GM19238 (cell line): ENCODE results near the gene SLX9.

Experiments
- DNase-seq: peaks from one replicate; pipeline ENCODE4 v3.0.0; 2011; ENCODE audit warnings: low spot score; ENCODE audit not compliant: insufficient read length

Gene SLX9

DNA sequence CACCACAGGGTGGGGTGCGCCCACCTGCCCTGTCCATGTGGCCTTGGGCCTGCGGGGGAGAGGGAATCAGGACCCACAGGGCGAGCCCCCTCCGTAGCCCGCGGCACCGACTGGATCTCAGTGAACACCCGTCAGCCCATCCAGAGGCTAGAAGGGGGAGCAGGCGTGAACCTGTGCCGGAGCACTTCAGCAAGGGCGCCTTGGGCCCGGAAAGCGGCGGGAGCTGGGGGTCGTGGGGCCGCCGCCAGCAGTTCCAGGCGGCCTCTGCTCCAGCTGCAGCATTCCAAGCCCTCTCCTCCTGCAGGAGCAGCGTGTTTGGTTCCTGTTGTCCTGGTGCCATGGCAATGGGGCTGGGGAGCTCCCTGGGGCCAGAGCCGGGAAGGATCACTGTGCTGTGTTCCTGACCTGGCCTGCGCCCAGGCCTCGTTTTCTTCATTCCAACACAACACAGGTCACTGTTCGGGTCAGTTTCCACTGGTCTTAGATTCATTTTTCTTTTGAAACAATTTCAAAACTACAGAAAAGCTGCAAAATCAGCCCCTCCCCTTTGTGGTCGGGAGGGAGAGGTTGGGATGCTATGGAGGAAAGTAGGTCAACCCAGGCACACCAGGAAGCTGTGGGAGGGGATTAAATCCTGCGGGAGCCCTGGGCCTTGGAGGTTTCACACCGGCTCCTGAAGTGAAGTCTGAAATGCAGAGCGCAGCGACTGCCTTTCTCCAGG is 18.8 kb downstream of the SLX9 start:
- DNase-seq = no peak

DNA sequence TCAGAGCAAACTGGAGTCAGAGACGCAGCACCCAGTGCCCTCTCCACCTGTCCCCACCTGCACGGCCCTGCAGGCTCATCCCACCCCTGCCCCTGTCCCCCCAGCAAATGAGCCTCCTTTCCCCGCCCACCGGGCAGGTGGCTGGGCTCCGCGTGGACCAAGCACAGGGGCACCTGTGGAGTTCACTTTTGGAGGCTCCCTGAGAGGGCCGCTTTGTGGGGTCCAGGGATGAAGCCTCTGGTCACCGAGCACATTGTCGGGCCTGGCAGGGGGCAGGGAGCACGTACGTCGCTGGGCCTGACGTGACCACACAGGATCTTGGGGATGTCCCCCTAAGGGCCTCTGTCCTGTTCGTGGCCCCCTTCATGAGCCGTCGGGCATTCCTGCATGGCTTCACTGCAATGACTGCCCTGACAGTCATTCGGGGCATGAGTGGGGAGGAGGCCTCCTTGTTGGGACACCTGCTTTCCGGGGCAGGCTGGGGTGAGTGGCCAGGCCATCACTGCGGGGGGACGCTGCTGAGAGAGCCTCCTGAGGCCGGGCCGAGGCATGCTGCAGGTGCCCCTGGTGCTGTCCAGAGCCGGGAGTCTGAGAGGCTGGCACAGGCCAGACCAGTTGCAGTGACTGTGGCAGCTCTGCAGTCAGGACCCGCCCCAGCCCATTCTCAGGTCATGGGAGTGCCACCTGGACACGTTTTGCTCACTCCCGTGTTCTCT is 19.7 kb downstream of the SLX9 start:
- DNase-seq = no peak

DNA sequence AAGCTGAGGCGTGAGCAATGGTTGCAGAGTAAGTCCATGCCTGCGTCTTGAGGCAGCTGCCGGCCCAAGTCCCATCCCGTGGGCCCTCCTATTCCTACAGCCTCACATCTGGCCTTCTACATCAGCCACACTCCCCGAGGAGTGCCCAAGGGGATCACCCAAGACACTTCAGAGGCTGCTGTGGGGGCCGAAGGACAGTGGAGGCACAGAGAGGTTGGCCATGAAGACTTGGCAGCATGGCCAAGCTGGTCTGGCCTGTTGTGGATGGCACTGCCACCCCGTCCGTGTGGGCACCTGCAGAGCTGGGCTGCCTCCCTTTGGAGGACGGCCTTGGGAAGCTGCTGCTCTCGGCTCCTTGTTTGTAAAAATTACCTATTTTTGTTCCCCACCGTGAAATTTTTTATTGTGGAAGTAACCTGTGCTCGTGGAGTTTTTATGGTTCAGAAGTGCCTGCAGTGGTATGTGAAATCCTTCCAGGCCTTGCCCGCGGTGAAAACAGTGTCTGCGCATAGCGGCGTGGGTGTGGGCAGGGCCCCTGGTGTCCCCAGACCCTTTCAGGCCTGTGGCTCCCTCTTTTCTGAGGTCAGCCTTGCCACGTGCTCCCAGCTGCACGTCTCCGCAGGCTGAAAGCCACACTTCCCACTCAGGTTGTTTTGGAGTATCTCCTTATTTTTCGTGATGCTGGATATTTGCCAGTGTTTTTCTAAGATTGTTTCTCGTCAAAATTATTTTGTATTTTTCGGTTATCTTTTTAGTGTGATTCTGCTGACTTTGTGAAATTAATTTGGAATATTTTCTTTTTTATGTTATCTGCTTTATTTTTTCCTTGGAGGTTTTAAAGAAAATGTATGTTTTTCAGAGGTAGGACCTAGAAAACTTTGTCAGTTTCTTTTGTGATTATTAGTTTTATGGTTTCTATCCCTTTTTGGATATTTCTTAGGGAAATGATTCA is 20.6 kb downstream of the SLX9 start:
- no peak for DNase-seq

DNA sequence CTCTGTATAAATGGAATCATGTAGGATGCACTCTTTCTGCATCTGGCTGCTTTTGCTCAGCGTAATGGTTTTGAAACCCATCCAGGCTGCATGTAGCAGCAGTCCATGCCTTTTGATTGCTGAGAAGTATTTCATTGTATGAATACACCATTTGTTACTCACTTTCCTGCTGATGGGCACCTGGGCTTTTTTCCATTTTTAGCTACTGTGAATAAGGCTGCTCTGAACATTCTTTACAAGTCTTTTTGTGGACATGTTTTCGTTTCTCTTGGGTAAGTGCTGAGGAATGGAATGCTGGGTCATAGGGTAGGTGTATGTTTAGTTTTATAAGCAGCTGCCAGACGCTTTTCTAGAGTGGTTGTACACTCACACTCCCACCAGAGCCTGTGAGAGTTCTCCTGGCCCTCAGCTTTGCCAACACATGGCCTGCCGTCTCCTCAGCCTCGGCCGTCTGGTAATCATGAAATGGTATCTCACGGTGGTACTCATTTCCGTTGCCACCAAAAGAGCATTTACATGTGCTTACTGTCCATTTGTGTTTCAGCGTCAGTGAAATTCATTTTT is 22.7 kb downstream of the SLX9 start:
- DNase-seq = no peak

DNA sequence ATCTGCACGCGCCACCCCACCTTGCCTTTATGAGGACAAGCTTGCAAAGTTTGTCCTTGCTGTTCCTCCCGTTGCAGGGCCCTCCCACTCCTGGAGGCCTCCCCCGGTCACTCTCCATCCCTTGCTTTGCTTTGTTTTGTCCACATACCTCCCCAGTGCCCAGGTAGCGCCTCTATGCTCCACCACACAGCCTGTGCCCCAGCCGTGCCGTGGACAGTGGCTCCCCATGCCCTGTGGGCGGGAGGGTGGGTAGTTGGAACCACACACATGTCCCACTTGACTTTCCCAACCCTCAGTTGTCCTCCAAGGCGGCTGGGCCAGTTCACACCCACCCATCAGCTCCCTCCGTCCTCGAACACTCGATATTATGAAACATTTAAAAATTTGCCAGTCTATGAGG is 24.6 kb downstream of the SLX9 start:
- no peak for DNase-seq

DNA sequence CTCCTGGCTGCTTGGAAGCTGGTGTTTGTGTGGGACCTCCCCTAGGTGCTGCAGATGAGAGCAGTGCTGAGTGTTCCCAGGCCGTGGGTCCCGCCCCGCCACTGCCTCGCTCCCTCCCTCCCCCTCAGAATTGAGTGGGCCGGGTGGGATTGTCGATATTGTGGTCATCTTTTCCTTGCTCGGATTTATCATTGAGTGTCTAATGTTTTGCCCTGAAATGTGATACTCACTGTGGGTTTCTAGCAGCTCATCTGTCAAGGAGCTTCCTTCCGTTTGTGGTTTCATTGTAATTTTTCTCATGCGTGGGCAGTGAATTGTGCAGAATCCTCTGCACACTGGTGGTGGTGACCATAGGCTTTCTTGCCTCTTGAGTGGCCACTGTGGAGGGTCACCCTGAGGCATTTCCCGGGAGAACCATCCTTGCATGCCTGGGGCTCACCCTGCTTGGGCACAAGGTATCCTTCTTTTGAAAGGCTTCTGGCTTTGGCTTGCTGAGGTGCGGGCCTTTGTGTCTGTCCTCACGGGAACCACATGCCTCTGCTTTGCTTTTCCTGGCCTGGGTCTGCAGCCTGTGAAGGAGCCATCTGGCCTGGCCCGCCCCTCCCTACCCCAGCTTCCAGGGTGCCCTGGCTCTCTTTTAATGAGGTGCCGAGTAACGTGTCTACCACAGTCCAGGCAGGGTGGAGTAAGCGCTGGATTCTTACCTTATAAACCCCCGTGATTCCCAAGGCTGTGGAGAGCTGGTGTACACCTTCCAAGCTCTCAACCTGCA is 25.6 kb downstream of the SLX9 start:
- DNase-seq = no peak

DNA sequence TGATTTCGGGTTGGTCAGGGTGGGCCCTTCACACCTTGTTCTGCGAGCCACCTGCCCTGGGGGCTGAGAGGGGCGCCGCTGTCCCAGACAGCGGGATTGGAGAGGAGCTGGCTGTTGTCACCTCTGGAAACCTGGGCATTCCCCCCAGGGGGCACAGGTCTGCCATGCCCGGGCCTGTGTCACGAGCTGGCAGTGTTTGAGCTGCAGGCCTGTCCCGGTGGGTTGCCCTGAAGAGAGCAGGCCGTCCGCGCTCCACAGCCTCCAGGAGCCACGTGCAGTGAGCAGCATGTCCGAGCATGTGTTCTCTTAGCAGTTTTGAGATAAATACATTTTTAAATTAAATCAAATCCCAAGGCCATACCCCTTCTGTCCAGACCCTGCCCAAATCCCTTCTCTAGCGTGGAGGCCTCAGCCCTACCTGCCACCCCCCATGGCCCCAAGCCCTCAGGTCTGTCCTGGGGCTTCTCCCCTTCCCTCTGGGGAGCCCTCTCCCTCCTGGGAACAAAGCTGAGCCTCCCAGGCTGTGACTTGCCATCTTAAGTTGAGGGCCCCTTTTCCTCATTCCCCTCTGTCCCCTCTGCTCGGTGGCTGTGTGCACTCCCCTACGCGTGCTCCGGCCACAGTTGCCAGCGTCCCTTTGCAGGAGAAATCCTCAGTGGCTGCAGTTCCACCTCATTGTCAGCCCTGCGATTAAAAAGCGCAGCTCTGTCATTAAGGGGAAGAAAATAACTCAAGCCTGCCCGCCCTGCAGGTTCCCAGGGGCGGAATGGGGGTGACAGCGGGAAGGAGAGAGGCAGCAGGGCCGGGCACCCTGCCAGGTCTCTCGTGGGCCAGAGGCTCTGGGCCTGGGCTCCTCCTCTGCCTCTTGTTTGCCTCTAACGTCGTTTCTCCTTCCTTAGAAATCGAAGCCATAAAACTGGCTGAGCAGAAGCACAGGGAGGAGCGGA is 26.6 kb downstream of the SLX9 start:
- DNase-seq = no peak

DNA sequence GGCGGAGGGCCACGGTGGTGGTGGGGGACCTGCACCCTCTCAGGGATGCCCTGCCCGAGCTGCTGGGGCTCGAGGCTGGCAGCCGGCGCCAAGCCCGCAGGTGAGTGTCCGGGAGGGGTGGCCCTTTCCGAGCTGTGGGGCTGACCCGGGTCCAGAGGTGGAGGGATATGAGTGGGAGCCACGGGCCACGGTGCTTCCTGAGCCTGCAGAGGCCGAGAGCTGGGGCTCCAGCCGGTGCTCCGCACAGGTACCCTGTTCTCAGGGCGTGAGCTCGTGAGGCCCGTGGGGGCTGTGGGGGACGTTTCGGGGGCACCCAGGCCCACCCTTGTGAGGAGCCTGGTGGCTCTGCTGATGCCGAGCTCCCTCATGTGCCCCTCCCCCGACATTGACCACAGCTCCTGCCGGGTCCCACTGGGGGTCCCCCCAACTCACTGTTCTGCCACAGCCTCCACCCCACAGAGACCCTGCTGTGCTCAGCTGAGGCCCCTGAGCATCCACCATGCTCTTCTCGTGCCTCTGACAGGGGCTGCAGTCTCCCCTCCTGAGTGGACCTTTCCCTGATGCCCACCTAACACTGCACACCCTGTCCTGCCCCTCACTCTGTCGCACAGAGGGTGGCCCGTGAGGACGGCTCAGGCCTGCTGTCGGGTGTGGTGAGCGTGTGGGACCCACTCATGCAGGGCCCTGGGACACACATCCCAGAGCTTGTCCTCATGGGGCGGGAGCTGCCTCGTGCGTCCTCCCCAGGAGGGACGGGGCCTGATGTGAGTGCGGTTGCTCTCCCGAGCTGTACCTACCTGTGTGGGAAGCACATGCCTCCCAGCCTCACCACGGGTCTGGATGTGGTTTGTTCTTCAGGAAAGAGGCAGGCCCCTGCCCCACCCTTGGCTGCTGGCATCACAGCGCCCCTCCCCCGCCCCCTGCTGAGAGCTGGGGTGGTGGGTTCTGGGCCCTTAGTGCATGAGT is 27.5 kb downstream of the SLX9 start:
- DNase-seq = no peak

DNA sequence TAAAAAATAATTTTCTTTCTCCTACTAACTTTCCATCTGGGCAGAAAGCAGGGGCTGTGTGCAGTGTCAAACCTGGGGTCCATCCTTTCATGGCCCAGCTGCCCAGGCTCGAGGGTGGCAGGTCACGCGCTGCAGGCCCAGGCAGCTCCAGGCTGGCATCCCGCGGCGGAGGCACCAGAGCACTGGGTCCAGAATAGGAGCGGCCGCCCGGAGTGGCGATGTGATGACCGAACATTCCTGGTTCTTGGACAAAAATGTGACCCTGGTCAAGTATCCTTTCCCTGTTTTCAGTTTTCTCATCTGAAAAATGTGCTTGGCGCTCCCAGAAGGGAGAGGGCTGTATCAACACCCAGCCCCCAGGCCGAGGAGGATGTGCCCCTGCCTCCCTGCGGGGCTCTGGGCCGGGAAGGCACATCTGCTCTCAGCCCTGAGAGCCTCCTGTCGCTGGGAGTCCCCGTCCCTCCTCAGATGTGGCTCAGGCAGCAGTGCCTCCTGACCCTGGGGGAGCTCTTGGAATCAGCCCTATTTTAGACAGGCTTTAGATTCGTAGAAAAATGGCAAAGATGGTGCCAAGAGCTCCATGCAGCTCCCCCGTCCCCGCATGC is 29.3 kb downstream of the SLX9 start:
- no peak for DNase-seq

DNA sequence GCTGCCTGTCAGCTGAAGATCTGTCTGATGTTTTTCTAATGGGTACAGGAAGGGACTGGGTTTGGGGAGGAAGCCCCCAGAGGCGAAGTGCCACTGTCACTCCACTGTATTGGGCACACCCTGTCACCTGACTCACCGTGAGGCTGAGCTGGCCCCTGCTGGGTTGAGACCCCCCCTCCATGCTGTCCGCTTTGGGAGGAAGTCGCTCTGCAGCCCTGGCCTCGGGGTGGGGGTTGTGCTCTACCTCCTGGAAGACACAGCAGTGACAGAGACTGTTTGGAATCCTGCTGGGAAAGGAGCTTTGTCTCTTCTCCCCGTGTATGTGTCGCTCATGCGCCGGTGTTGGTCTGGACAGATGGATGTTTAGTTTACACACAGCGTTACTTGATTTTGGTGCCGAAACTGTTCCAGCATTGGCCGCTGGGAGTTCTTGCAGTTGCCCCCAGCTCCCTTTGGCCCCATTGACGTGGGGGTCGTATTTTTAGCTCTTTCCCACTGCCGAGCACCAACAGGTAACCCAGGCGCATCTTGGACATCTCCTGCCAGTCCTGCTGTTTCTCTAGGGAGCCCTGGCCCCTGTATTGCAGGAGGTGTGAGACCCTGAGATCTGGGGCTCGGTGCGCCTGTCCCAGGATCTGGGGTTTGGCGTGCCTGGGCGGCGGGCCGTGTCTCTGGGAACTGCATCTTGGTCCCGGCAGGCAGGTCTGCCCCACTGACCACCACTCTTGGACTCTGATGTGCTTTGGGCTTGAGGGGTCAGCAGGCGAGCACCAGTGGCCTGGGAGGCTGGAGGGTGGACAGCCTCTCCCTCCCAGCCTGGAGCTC is 30.3 kb downstream of the SLX9 start:
- no peak for DNase-seq

DNA sequence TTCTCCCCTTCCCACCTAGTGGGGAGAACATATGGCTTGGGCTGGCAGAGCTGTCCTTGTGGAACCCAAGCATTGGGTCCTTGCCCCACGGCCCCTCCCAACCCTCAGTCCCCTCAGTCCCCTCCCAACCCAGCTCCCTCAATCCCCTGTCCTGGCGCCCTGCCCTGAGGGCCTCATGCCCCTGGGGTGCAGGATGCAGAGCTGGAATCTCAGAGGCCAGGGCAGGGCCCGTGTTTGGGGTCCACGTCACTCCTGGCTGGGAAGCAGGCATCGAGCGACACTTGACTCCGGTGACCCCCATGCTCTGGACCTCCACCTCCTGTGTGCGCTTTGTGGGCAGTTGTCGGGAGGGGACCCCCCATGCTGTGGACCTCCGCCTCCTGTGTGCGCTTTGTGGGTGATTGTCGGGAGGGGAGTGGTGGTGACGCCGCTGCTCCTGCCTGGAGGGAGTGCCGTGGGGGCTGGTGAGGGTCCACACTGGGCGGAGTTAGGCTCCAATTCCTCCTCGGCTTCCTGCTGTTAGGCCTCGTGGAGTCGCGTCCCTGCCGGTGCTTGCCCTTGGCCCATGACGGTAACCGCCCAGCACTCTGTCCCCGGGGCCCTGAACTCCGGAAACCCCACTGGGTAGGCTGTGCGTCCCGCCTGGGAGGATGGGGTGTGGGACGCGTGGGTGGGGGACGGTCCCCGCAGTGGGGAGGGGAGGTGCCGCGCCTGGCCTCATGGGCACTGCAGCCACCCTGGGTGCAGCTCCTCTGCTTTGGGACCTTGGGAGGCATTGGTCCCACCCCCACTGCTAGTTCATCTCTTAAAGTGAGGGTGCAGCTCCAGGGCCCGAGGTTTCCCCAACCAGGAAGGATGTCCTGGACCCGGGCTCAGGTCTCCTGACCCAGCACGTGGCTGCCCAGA is 31.2 kb downstream of the SLX9 start:
- no peak for DNase-seq

DNA sequence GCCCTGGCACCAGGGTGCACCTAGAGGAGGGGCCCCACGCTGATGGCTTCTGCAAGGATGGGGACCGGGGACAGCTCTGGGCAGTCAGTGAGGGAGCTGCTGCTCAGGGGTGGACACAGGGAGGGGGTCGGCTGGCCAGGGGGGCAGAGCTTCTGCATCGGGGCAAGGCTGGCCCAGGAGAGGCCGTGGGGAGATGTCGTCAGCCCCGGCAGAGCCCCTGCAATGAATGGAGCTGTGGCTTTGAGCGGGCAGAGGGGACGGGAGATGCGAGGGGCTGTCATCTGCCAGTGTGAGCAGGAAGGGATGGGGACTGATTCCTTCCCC is 31.8 kb downstream of the SLX9 start:
- no peak for DNase-seq

DNA sequence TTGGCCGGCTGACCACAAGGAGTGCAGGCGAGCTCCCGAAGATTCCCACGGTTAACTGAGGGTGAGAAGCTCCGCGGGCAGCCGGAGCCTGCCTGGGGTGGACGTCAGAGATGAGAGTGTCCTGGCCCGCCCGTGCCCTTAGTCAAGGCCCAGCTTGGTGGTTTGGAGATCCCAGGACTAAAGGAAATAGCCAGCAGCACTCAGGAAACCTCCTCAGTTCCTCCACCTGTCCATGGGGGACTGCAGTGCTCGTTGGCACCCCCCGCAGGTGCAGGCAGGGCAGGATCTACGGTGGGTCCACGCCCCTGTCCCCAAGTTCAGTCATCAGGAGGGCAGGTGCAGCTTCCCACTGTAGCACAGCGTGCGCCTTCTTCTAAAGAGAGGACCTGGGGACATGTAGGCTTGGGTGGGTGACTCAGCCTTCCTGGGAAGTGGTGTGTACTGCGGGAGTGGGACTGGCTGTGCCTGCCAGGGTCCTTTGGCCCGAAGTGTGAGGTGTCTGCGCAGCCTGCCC is 32.5 kb downstream of the SLX9 start:
- no peak for DNase-seq

DNA sequence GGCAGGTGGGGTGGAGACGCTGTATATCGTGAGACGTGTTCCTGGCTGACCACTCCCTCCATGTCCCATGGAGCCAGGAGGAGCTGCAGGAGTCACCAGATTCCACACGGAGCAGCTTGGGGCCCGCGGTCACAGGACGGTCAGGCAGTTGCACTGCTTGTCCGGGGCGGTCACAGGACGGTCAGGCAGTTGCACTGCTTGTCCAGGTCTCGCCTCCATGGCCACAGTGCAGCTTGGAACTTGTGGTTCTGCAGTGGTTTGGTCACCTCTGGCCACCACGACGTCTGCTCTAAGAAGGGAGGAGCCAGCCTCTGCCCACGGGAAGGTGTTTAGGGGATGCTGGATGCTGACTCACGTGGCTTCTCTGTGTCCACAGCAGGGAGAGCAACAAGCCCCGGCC is 33.0 kb downstream of the SLX9 start:
- no peak for DNase-seq

DNA sequence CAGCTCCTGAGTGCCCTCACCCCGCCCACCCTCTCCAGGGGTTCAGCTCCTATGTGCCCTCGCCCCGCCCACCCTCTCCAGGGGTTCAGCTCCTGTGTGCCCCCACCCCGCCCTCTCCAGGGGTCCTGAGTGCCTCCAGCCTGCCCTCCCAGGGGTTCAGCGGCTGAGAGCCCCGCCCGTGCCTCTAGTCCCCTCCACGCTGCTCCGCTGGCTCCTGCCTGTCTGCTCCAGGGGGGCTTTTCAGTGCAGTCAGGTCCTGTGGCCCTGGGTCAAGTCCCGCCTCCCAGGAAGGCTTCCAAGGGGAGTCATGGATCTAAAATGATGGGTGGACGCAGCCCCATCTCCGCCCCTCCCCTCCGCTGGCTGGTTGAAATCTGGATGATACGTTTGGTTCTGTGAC is 33.8 kb downstream of the SLX9 start:
- DNase-seq = no peak

DNA sequence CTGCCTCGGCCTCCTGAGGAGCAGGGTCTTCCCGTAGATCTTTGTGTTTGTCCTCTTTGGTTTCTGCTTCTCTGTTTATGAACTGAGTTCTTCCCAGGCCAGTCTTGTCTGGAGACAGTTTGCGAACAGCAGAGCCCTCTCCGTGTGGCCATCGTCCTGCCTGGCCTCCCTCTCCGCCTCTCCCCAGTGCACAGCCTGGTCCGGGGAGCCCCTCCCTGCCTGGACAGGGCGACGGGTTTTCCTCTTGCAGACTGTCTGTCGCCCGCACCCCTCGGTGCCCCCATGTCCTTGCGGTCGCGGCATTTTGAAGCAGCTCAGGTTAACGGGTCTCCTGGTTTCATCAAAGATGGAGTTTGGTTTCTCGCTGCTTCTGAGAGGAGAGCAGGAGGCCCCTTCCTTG is 34.8 kb downstream of the SLX9 start:
- no peak for DNase-seq
